Sigmoid colon (tissue), 3 donors: ENCODE data around the gene SPRED3.

Source experiments
- POLR2A ChIP-seq, 2 donors: fragments of 450-650 bp; IDR thresholded peaks; one replicate each; pipeline ENCODE4 v1.6.1; 2016; ENCODE audit warnings: antibody characterized with exemption in 2 of 2, mild to moderate bottlenecking in 2 of 2, moderate library complexity in 2 of 2
- TF ChIP-seq, protein P1 (sequence below), 4 experiments: fragments of 450-650 bp in 3 of 4; fragments of 200-600 bp in 1 of 4; IDR thresholded peaks; one replicate each; pipeline ENCODE4 v1.5.1; 2016 to 2019; ENCODE audit warnings: antibody characterized with exemption in 4 of 4, mild to moderate bottlenecking in 3 of 4, moderate library complexity in 2 of 4

DNA sequence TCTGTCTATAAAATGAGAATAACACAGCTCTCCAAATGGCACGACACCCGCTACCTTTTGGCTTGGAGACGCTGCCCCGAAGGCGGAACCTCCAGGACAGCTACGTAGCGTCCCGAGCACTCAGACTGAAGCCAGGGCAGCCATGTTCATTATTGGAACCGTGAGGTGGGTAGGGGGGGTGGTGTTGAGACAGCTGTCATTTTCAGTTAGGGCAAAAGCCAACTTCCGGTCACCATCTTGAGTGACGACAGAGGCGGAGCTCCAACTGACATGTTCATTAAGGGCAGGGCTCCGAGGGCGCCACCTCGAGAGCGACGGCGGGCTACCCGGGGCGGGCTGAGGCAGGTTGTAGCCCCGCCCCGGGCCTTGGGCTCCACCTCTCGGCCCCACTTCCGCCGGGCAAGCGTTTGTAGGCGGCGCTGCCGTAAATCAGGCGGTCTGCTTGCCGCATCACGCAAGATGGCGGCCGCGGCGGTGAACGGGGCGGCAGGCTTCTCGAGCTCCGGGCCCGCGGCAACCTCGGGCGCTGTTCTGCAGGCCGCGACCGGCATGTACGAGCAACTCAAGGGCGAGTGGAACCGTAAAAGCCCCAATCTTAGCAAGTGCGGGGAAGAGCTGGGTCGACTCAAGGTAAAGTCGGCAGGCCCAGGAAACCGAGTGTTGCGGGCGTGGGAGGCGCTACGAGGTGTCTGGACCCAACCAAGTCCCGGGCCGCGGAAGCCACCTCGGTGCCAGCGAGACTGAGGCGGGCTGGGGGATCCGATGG, 14.0 kb upstream of the SPRED3 start, which contains the start of gene PSMD8:
- TF ChIP-seq, protein P1, sequence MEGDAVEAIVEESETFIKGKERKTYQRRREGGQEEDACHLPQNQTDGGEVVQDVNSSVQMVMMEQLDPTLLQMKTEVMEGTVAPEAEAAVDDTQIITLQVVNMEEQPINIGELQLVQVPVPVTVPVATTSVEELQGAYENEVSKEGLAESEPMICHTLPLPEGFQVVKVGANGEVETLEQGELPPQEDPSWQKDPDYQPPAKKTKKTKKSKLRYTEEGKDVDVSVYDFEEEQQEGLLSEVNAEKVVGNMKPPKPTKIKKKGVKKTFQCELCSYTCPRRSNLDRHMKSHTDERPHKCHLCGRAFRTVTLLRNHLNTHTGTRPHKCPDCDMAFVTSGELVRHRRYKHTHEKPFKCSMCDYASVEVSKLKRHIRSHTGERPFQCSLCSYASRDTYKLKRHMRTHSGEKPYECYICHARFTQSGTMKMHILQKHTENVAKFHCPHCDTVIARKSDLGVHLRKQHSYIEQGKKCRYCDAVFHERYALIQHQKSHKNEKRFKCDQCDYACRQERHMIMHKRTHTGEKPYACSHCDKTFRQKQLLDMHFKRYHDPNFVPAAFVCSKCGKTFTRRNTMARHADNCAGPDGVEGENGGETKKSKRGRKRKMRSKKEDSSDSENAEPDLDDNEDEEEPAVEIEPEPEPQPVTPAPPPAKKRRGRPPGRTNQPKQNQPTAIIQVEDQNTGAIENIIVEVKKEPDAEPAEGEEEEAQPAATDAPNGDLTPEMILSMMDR (IDR thresholded peaks at IDR 0.05) = no peak
- TF ChIP-seq POLR2A (IDR thresholded peaks at IDR 0.05) = peak; percentile 88 to 90
